OCI-LY3 (cell line): Measurements from ENCODE around the gene GAS7.

Experiments
- EZH2phosphoT487 ChIP-seq: fragments of 200-600 bp; shearing (Covaris generic); IDR thresholded peaks from 2 replicates; pipeline ENCODE4 v1.6.1; 2018; ENCODE audit warnings: antibody characterized with exemption, mixed run types, low read depth
- TF ChIP-seq, protein P1 (sequence below): fragments of 200-600, 300-600 bp; sonication (generic); IDR thresholded peaks from 2 replicates; pipeline ENCODE4 v1.5.1; 2014; ENCODE audit warnings: antibody characterized with exemption, low read length, low read depth

DNA sequence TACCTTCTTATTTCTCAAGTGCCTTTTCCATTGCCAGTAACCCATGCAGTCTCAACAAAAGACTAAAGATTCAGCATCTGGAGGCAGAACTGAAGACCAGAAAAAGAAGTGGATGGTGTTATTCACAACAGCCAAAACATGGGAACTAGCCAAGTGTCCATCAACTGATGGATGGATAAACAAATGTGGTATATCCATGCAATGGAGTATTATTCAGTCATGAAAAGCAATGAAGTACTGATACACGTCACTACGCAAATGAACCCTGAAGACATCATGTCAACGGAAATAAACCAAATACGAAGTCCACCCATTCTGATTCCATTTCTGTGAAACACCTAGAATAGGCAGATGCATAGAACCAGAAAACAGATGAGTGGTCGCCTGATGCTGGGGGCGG is 25.6 kb downstream of the GAS7 start:
- TF ChIP-seq, protein P1, sequence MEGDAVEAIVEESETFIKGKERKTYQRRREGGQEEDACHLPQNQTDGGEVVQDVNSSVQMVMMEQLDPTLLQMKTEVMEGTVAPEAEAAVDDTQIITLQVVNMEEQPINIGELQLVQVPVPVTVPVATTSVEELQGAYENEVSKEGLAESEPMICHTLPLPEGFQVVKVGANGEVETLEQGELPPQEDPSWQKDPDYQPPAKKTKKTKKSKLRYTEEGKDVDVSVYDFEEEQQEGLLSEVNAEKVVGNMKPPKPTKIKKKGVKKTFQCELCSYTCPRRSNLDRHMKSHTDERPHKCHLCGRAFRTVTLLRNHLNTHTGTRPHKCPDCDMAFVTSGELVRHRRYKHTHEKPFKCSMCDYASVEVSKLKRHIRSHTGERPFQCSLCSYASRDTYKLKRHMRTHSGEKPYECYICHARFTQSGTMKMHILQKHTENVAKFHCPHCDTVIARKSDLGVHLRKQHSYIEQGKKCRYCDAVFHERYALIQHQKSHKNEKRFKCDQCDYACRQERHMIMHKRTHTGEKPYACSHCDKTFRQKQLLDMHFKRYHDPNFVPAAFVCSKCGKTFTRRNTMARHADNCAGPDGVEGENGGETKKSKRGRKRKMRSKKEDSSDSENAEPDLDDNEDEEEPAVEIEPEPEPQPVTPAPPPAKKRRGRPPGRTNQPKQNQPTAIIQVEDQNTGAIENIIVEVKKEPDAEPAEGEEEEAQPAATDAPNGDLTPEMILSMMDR = no peak
- no peak for TF ChIP-seq EZH2phosphoT487
